ENCODE measurements around the gene P2RY1.
"Not testable (repeated sequence)": the region's sequence is repeated elsewhere in the genome, so short reads cannot be mapped to it uniquely, and the experiment has no call there.

Gene P2RY1

DNA sequence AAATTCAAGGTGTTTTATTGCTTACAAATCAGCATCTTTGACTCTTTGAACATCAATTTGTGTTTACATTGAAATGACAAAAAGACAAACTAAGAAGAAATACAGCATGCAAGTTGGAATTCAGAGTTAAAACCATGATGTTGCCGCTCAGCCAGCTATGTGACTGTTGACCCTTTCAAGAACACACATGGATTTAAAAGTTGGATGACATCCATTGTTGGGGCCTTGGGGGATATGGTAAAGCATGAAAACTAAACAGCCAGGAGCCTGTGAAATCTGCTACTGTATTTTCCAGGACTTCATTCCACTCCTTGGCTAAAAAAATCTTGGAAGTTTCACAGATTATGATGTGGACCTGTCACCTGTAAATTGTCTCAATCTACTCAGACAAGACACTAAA, 4.6 kb downstream of the P2RY1 start:
- no peak for DNase-seq (ENCODE audit: low spot score)

DNA sequence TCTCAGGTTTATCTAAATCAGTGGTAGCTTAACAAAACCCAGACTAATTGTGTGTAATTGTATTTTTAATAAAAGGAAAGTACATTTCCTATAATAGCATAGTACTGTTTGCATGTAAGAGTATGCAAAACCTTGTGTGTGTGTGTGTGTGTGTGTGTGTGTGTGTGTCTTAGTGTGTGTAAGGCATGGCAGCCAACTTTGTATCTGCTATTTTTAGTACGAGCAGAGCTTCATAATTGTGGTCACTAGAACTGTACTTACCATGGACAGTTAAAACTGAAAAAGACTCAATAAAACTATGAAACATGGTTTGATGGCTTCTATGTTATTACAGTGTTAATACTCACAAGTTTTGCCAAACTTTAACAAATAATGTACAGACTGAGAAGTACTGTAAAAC, 6.2 kb downstream of the P2RY1 start:
- DNase-seq (ENCODE audit: low spot score) = no peak

DNA sequence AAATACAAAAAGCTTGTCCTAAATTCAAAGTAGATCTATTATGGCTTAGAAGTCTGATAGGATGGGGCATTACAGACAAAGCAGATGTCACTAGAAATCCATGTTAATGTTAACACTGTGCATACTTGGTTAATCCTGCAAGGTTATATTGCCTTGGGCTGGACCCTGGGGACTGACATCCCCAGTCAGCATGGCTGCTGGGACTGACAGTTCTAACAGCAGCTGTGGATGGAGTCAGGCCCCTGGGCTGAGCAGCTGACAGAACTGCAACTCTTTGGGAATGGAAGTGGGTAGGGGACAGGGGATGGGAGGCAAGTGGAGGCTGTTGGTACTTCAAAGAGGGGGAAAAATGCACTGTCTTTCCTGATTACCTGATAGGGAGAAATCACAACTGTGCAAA, 7.5 kb downstream of the P2RY1 start:
- DNase-seq (ENCODE audit: low spot score) = no peak

DNA sequence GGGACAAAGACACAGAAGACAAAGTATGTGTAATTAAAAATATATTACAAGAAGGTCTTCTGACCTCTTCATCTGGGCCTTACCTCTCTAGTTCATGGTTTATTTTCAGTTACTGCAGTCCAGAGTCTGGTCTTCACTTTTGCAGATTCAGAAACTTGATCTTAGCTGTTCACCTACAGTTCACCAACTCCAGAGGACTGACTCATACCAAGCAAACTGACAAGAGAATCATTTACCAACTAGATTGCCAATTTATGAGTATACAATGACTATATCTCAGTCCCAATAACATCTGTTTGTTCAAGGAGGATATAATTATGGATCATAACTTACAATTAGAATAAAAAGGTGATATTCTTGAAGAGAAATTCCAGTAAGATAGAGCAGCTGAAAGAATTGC, 9.0 kb downstream of the P2RY1 start:
- no peak for DNase-seq (ENCODE audit: low spot score)

DNA sequence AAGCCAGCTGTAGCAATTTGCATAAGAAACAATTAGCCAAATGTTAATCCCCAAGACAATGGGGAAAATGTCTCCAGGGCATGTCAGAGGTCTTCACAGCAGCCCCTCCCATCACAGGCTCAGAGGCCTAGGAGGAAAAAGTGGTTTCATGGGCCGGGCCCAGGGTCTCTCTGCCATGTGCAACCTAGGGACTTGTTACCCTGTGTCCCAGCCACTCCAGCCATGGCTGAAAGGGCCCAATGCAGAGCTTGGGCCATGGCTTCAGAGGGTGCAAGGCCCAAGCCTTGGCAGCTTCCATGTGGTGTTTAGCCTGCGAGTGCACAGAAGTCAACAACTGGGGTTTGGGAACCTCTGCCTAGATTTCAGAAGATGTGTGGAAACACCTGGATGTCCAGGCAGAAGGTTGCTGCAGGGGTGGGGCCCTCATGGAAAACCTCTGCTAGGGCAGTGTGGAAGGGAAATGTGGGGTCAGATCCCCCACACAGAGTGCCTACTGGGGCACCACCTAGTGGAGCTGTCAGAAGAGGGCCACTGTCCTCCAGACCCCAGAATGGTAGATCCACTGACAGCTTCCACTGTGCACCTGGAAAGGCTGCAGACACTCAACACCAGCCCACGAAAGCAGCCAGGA, 11.8 kb downstream of the P2RY1 start:
- not testable (repeated sequence) for DNase-seq (ENCODE audit: low spot score)

DNA sequence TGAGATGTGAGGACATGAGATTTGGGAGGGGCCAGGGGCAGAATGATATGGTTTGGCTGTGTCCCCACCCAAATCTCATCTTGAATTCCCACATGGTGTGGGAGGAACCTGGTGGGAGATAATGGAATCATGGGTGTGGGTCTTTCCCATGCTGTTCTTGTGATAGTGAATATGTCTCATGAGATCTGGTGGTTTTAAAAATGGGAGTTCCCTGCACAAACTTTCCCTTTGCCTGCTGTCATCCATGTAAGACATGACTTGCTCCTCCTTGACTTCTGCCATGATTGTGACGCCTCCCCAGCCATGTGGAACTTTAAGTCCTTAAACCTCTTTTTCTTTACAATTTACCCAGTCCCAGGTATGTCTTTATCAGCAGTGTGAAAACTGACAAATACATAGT, 12.7 kb downstream of the P2RY1 start:
- DNase-seq (ENCODE audit: low spot score) = not testable (repeated sequence)

DNA sequence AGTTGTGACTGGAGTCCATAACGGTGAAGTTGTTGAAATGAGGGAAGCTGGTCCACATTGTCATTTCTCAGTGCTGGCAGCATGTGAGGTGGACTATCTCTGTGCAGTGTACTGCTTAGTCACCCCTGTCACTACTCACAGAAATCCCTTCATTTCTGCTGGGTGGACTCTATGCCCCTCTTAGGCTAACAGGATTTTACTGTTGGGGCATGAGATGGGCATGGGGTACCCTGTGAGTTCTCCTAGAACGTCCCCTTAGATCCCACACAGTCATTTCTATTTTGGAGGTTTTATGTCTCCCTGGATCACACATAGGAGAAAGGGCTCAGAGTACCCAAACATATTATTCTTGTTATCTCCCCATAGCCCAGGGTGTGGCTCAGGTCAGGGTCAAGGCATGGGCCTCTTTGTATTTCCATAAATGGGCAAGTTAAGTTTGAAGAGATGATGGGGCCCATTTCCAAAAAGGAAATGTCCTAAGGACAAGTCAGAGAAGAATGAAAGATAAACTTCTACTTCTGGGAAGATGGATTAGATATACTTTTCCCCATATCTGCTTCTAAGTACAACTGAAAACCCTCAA, 15.2 kb downstream of the P2RY1 start:
- no peak for DNase-seq (ENCODE audit: low spot score)

DNA sequence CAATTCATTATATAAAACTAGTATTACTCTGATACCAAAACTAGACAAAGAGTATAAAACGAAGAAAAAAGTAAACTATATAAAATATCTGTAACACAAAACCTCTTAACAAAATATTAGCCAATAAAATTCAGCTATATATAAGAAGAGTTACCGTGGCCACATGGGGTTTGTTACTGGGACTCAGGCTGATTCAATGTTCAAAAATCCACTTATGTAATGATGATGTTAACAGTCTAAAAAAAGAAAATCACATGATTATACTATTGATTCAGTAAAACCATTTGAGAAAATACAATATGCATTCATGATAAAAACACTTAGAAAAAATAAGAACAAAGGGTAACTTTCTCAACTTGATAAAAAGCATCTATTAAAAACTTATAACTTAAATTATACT, 18.3 kb downstream of the P2RY1 start:
- DNase-seq (ENCODE audit: low spot score) = no peak

DNA sequence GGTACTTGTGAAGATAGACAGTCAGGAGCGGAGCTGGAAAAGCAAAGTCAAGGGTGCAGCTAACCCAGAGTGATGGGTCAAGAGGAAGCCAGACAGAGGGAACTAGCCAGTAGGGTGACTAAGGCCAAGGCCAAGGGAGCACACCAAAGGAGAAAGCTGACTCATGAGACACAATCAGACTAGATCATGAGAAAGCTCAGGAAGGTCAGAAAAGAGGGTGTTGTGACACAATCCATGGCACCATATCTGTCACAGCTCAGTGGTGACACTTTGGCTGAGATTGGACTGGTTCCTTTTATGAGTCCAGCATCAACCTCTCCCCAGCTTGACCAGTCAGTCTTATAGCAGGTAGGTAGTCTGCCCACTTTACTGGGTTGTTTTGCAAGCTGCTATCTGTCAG, 22.2 kb downstream of the P2RY1 start:
- DNase-seq (ENCODE audit: low spot score) = no peak

DNA sequence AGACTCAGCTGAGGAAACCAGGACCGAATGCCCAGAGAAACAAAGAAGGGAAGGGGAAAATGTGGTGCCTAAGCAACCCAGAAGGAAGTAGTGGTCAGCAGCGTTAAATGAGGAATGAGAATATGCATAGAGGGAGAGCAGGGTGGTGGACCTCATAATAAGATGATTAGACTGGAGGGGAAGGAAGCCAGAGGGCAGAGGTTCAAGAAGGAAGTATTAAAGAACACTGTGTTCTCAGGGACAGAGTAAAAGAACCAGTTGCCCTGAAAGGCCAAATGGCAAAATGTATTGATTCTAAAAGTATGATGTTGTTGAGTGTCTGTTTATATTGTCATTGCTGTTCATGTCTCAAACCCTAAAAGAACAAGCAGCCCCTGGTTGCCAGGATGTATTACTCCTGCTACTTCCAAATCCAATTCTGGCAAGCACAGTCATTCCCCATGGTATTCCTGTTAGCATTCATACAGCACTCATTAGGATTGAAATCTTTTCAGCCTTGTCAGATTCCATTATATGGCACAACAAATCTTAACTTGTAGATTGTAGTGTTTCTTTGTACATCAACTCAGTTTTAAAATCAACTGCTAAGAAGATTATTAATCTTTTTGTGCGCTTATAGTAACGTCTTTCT, 23.4 kb downstream of the P2RY1 start:
- no peak for DNase-seq (ENCODE audit: low spot score)

DNA sequence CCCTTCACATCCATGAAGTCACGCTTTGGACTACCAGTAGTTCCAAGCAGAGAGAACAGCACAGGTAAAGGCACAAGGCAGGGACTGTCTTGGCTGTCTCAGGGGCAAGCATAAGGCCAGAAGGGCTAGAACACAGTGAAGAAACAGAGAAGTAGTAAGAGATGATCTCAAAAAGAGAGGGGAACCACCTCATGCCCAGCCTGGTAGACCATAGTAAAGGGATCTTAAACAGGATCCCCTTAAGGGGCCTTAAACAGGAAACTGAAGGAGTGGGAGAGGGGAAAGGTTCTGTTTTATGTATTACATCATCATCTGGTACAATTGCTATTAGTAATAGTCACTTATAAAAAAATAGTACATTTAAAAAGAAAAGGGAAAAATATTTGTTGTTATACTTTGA, 25.8 kb downstream of the P2RY1 start:
- no peak for DNase-seq (ENCODE audit: low spot score)

DNA sequence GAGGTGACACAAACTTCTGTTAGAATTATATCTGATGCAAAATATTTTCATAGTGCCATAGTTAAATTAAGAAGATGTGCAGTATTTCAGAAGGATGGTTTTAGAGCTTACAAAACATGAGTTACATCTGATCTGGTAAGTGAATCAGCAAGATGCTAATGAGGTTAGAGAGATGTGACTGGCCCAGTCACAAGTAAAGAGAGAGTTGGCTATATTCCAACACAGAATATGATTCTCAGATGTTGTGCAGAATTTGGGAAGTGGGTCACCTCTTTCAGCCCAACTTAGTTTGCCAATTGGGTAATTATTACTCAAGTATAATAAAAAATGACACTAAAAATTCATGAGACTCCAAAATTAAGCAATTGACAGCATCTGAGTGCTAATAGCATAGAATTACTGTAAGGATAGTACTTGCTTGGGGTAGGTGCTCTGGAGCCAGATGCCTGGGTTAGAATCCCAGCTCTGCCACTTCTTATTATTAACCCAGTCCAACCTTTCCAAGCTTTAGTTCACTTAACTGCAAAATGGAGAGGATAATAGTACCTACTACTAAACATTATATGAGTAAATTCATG, 30.8 kb downstream of the P2RY1 start:
- no peak for DNase-seq (ENCODE audit: low spot score)

DNA sequence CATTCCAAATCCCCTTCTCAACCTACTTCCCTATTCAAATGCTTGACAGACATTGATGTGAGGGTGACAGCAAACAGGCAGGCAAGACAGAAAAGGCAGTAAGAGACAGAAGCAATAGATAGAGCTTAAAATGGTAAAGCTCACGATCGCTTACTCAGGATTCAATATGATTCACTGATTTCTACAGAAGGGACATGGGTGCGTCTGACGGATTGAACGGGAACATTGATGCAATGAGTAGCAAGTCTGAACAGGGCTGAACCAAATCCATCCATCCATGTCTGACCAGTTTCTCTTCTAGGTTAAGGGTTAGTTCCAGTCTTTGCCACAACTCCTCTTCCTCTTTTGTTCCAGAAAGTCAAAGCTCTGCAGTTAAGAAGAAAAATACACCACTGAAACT, 35.1 kb downstream of the P2RY1 start:
- DNase-seq (ENCODE audit: low spot score) = no peak

DNA sequence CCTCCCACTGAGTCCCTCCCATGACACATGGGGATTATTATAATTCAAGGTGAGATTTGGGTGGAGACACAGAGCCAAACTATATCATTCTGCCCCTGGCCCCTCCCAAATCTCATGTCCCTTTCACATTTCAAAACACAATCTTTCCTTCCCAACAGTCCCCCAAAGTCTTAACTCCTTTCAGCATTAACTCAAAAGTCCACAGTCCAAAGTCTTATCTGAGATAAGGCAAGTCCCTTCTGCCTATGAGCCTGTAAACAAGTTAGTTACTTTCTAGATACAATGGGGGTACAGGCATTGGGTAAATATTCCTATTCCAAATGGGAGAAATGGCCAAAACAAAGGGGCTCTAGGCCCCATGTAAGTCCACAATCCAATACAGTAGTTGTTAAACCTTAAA, 38.4 kb downstream of the P2RY1 start:
- DNase-seq (ENCODE audit: low spot score) = not testable (repeated sequence)

DNA sequence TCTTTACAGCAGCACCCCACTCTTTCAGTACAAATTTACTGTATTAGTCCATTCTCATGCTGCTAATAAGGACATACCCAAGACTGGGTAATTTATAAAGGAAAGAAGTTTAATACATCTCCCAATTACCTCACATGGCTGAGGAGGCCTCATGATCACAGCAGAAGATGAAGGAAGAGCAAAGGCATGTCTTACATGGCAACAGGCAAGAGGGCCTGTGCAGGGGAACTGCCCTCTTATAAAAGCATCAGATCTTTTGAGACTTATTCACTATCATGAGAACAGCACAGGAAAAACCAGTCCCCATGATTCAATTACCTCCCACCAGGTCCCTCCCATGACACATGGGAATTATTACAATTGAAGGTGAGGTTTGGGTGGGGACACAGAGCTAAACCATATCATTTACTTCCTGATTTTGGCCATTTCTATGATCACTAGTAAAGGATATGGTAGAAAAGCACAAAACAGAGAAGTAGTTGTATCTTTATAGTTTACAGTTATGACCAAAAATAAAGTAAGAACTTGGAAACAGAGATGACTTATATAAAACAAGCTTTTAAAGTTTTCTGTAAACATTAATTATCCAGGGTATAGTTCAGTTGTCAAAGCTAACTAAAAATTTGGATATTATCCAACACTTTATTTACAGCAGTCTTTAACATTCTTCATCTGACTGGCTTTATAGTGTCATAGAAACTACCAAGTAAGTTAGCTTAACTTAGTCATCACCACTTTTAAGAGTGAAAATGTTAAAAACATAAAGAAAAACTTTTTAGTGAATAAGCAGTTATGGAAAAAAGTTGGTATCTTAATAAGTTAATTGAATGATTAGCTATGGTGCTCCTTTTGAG, 40.2 kb downstream of the P2RY1 start:
- no peak for DNase-seq (ENCODE audit: low spot score)

DNA sequence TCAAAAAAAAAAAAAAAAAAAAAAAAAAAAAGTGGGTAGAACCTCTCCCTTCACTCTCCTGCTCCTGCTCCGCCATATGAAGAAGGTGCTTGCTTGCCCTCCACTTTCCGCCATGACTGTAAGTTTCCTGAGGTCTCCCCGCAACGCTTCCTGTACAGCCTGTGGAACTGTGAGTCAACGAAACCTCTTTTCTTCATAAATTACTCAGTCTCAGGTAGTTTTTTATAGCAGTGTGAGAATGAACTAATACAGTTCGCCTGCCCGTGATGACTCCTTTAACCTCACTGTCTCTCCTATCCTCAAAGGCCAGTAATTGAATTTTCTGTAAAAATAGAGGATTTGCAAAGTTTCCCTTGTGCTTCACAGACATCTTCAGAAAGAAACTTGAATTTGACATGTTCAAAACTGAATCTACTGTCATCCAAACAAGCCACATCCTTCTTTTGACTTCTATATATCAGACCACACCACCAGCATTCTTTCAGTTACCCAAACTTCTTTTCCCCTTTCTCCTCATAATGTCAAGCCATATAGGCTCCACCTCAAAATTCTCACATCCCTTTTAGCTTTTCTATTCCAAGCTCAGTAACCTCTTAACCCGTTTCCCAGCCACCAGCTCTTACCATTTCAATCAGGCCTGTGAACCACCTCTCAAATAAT, 44.3 kb downstream of the P2RY1 start:
- no peak for DNase-seq (ENCODE audit: low spot score)

DNA sequence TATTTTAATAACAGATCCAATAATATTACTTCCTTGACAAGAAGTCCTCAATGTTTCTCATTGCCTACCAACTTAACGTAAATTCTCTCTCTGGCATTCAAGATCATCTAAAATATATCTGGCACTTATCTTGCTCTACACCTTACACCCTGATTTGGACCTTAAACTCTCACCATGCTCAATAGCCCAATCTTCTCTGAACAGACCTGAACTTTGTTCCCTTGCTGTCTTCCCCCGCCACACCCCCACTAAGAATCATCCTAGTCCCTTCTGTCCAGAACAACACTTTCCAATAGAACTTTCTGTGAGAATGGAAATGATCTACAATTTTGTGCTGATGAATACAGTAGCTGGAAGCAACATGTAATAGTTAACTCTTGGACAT, 44.9 kb downstream of the P2RY1 start:
- no peak for DNase-seq (ENCODE audit: low spot score)

DNA sequence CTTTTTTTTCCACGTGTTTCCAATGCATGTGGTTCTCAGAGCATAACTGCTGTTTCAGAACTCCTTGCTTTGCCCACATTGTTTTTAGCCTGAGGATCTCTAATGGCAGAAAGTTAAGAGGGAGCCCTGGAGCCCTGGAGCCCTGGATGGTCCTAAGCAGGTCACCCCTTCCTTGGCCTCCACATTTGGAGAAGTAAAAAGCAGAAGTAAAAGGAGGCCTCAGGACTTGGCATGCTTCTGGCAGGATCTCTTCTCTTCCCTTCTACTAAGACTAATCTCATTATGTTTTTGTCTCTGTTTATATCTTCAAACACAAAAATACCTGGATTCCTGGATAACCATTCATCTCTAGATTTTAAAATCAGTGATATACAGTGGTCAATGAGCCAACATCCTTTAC, 50.1 kb downstream of the P2RY1 start:
- DNase-seq (ENCODE audit: low spot score) = no peak

Data from AG20443 (cell line).